Activated CD4-positive, CD25-positive, alpha-beta regulatory T cell treated with anti-CD3 and anti-CD28 coated beads, Interleukin-2, amount 50 U/mL, for 24 hours (primary cell): ENCODE data around the gene CENPP.

Experiments
- ATAC-seq, 2 donors: fragments of 150-1000 bp; cut with Tn5 transposase; one replicate each; pipeline ENCODE4 v1.10.0; 2021; ENCODE audit warnings: mild to moderate bottlenecking in 1 of 2, moderate library complexity in 1 of 2

Gene CENPP

GRCh38 chr9:92315456-92315855 lies 10.3 kb upstream of the CENPP start:
- ATAC-seq, result peak; percentile 35 to 55

DNA sequence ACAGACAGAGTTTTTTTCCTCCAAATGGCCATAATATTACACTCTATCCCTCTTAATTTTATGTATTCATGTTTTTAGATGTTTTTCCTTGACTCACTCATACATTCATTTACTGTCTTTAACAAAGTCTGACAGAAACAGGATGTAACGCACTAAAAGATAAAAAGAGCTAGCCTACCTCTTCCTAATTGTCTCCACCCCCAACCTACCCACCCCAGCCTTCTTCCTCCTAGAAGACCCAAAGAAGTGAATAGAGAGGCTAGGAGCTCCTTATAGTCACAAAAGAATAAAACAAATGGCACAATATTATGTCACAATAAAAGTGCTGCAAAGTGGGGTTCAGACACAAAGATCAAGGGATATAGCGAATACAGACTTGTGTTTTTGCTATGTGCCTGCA lies 1.3 kb upstream of the CENPP start:
- no peak for ATAC-seq

GRCh38 chr9:92324889-92325268 lies 874 bp upstream of the CENPP start:
- ATAC-seq, result peak; percentile 18 to 22

DNA sequence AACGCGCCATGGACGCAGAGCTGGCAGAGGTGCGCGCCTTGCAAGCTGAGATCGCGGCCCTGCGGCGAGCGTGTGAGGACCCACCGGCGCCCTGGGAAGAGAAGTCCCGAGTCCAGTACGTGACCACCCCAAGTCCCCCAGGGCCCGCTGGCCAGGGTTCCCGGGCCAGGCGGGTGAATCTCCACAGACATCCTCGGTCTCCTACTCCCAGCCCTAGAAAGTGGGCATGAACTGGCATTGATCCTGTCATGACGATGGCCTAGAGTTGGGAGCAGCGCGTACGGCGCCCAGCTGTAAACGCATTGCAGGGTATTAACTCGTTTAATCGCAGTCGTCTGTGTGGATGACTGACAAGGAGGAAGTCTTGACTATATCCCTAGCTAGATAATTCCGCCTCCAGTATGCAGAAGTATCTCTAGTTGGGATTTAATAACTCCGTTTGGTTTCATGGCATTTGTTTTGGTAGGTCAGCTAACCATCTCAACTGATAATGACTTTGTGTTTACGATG lies 293 bp downstream of the CENPP start:
- no peak for ATAC-seq

- ATAC-seq, result no peak
These were observed 1.6 kb downstream of the CENPP start for GRCh38 chr9:92327283-92327850.

DNA sequence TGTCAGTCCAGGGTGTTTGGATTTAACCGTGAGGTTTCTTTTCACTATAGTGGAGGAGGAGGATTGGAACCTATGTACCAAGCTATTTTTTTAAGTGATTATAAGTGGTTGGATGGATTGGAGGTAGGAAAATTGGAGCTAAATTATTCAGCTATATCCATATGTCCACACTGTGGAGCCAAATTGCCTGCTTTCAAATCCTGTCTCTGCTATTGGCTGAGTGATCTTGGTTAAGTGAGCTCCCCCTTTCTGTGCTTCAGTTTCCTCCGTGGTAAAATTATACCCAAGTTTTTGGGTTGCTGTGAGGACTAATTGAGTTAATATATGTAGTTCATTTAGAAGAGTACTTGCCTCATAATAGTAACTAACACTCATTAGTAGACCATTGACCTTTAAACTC lies 2.5 kb downstream of the CENPP start:
- no peak for ATAC-seq

- ATAC-seq, result no peak
These were observed 7.0 kb downstream of the CENPP start for GRCh38 chr9:92332577-92333281.

- no peak for ATAC-seq
These were observed 7.5 kb downstream of the CENPP start for GRCh38 chr9:92333282-92333634.

DNA sequence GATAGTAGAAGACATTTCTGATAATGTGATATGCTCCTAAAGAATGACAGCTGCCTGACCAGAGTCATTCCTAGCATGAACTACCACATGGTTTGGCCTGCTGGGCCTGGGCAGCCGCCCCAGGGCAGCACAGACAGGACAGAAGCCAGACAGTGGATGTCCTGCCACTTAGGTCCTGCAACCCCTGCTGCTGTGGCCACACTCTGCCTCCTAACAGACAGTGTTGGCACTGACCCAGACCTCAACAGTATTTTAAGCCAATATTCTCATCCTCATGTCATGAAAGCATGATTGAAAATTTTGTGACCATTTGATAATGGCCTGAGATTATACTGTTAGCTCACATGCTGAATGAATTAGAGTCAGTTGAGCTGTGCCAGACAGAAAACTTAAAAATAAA lies 15.8 kb downstream of the CENPP start:
- ATAC-seq, result no peak

GRCh38 chr9:92342825-92343488 lies 17.2 kb downstream of the CENPP start:
- ATAC-seq, result no peak

GRCh38 chr9:92345582-92345981 lies 19.8 kb downstream of the CENPP start:
- ATAC-seq, result no peak

- no peak for ATAC-seq
These were observed 24.3 kb downstream of the CENPP start for GRCh38 chr9:92349771-92350739.

GRCh38 chr9:92350740-92351133 lies 25.0 kb downstream of the CENPP start:
- no peak for ATAC-seq

DNA sequence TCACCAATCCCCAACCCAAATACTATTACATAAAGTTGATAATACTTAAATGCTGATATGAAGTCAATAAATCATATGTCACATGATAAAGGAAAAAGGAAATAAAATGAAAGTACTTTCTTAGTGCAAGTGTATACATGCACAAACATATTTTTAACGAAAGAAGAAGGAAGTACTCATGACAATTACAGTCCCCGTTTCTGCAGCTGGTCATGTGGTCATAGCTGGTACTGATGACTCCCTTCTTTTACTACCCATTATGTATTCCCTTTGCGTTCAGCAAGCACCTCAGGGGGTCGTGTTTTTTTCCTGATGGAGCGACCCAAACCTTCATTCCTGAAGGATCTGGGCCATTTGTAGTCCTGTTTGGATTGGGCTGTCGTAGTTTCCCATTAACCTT lies 27.3 kb downstream of the CENPP start:
- ATAC-seq, result no peak

GRCh38 chr9:92359394-92359995 lies 33.7 kb downstream of the CENPP start:
- no peak for ATAC-seq

- ATAC-seq, result no peak
These were observed 34.3 kb downstream of the CENPP start for GRCh38 chr9:92360083-92360482.

- ATAC-seq, result no peak
These were observed 43.3 kb downstream of the CENPP start for GRCh38 chr9:92369075-92369474.

GRCh38 chr9:92373167-92373566 lies 47.4 kb downstream of the CENPP start:
- ATAC-seq, result no peak

- ATAC-seq, result no peak
These were observed 52.1 kb downstream of the CENPP start for GRCh38 chr9:92377876-92378275.

DNA sequence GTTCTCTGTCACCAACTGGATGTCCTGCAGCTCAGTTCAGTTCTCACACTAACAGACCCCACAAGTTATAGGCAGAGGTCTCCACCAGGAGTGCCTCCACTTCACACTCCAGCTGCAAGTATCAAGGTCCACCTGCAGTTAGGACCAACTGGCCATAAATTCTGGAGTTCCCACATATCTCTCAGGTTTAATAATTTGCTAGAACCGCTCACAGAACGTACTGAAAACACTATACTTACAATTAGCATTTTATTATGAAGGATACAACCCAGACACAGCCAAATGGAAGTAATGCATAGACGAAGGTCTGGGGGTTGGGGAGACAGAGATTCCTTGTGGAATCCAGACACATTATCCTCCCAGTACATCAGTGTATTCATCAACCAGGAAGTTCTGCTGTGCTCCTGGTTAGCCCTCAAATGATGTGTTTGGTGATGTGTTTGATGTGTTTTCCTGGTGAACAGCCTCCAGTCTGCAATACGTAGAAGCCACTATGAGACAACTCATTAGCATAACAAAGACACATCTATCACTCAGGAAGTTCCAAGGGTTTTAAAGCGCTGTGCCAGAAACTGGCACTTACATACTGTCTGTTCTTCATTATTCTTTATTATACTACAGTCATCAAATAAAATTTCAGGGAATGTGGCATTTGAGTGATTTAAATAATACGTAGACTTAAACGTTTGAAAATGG lies 53.3 kb downstream of the CENPP start:
- ATAC-seq, result peak in 1 of 2 donors; percentile 41

DNA sequence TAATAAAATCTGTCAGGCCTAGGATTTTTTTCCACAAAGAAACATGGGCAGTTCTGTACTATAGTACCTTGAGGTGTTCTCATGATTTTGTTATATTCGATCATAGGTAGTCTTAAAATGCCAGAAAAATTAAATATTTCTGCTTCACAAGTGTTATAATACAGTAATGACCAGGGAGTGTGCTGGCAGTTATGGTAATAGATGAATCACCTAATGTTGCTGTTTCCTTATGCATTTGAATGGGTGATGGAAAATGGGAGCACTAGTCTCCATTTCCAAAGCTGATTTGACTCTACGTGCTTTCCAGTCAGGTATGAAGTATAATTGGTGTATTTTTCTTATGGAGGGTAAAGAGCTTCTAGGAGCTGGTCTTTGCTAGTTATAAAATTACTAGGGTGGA lies 54.9 kb downstream of the CENPP start:
- ATAC-seq, result no peak

- no peak for ATAC-seq
These were observed 56.0 kb downstream of the CENPP start for GRCh38 chr9:92381775-92382174.
